Measurements from ENCODE around the gene MIPOL1. TPM values are rescaled to one million over a fixed set of nuclear protein-coding genes. Genes with fewer than 3 reads are reported as not detected.

MIPOL1 gene
- total and polyA plus RNA-seq, 4 donors = 0.51 to 6.6 (median 1.9) TPM

DNA sequence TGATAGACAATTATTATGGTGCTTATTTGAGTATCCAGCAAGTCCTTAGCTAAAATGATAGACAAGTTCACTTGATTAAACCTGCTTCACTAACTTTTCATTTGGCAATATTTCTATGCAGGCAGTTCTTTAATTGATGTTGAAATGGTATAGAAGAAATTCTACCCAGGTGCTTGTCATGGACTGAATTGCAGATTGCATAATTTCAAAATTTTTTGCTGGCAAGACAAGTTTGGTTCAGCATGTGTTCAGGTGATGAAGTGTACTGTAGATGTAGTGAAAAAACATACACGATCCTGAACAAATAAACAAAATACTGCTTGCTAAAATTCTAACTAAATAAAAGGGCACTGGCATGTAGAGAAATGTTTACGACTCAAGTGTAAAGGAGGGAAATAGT lies 208.4 kb downstream of the MIPOL1 start:
- no peak for DNase-seq (ENCODE audit: low spot score)
- Histone ChIP-seq H3K4me1 (ENCODE audit: control insufficient read depth in 4 of 4, insufficient read depth in 4 of 4, low read length in 3 of 4) (peaks cover 0 to 3% (median 0%) of the 10 kb centered on the region in 4 donors), H3K4me3 (ENCODE audit: low read depth in 1 of 3, low read length in 3 of 3) (no peak overlapping the region), H3K36me3 (ENCODE audit: control insufficient read depth in 4 of 4, insufficient read depth in 3 of 4, low read depth in 1 of 4, low read length in 3 of 4) (no peaks in the 10 kb centered on the region), H3K9ac (ENCODE audit: low read depth in 1 of 2, low read length in 2 of 2) (no peak overlapping the region), H3K27me3 (ENCODE audit: control insufficient read depth in 4 of 4, insufficient read depth in 4 of 4, low read length in 3 of 4) (no peaks in the 10 kb centered on the region), H3K9me3 (ENCODE audit: control insufficient read depth in 4 of 4, low read length in 3 of 4) (no peaks in the 10 kb centered on the region), H3K27ac (ENCODE audit: low read depth in 1 of 2, low read length in 2 of 2) (no peak overlapping the region)
- WGBS = 60% methylated on average over 2 of the region's 2 CpGs
- TF ChIP-seq ZBTB33 (IDR thresholded peaks at IDR 0.05) (no peak), YY1 (IDR thresholded peaks at IDR 0.05) (no peak), HNF4G (IDR thresholded peaks at IDR 0.05) (no peak), NR2F2 (IDR thresholded peaks at IDR 0.05) (no peak), TAF1 (conservative IDR thresholded peaks at IDR 0.05) (no peak), FOXA1 (IDR thresholded peaks at IDR 0.05) (no peak), JUND (IDR thresholded peaks at IDR 0.05) (no peak)
- TF ChIP-seq, protein P1, sequence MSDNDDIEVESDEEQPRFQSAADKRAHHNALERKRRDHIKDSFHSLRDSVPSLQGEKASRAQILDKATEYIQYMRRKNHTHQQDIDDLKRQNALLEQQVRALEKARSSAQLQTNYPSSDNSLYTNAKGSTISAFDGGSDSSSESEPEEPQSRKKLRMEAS (IDR thresholded peaks at IDR 0.05) = no peak

DNA sequence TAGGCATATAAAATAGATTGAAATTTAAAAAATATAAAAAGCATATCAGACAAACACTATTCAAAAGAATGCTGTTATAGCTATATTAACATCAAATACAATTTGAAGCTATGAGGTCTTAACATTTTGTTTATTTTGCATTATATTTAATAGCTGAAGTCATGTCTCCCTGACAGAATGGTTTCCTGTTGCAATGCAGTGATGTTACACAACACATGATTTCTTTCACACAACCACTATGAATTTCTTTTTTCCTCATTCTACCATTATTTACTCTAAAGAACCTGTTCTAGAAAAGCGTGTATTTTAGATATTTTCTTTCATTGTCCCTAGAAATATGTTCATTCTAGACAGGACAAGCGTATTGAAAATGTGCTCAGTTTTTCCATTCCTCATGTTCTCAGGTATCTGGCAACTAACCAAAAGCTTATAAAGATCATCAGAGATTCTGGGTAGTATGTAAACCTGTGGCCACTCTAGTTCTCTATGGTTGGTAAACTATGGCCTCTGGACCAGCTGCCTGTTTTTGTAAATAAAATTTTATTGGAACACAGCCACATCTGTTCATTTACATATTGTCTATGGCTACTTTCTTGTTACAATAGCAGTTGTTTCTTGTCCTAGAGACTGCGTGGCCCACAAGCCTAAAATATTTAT lies 213.5 kb downstream of the MIPOL1 start:
- DNase-seq (ENCODE audit: low spot score) = no peak
- 91% methylated on average over 3 of the region's 3 CpGs for WGBS
- no peak overlapping the region for H3K9ac ChIP-seq (ENCODE audit: low read depth in 1 of 2, low read length in 2 of 2)

More for the DNA sequence above, 213.5 kb downstream of the MIPOL1 start:
- H3K4me3 ChIP-seq (ENCODE audit: low read depth in 1 of 3, low read length in 3 of 3) = no peak overlapping the region
- TF ChIP-seq JUND (IDR thresholded peaks at IDR 0.05) (no peak), HNF4A (conservative IDR thresholded peaks at IDR 0.05) (no peak), GABPA (IDR thresholded peaks at IDR 0.05 in 1 of 2, conservative IDR thresholded peaks at IDR 0.05 in 1 of 2) (no peak), FOXA1 (IDR thresholded peaks at IDR 0.05) (no peak), EGR1 (IDR thresholded peaks at IDR 0.05; ENCODE audit: low read depth in 2 of 2) (no peak), TAF1 (conservative IDR thresholded peaks at IDR 0.05) (no peak)
- TF ChIP-seq, protein P2, sequence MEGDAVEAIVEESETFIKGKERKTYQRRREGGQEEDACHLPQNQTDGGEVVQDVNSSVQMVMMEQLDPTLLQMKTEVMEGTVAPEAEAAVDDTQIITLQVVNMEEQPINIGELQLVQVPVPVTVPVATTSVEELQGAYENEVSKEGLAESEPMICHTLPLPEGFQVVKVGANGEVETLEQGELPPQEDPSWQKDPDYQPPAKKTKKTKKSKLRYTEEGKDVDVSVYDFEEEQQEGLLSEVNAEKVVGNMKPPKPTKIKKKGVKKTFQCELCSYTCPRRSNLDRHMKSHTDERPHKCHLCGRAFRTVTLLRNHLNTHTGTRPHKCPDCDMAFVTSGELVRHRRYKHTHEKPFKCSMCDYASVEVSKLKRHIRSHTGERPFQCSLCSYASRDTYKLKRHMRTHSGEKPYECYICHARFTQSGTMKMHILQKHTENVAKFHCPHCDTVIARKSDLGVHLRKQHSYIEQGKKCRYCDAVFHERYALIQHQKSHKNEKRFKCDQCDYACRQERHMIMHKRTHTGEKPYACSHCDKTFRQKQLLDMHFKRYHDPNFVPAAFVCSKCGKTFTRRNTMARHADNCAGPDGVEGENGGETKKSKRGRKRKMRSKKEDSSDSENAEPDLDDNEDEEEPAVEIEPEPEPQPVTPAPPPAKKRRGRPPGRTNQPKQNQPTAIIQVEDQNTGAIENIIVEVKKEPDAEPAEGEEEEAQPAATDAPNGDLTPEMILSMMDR (IDR thresholded peaks at IDR 0.05; ENCODE audit: low read depth, low read length, missing input control) = no peak
- TF ChIP-seq, protein P3, sequence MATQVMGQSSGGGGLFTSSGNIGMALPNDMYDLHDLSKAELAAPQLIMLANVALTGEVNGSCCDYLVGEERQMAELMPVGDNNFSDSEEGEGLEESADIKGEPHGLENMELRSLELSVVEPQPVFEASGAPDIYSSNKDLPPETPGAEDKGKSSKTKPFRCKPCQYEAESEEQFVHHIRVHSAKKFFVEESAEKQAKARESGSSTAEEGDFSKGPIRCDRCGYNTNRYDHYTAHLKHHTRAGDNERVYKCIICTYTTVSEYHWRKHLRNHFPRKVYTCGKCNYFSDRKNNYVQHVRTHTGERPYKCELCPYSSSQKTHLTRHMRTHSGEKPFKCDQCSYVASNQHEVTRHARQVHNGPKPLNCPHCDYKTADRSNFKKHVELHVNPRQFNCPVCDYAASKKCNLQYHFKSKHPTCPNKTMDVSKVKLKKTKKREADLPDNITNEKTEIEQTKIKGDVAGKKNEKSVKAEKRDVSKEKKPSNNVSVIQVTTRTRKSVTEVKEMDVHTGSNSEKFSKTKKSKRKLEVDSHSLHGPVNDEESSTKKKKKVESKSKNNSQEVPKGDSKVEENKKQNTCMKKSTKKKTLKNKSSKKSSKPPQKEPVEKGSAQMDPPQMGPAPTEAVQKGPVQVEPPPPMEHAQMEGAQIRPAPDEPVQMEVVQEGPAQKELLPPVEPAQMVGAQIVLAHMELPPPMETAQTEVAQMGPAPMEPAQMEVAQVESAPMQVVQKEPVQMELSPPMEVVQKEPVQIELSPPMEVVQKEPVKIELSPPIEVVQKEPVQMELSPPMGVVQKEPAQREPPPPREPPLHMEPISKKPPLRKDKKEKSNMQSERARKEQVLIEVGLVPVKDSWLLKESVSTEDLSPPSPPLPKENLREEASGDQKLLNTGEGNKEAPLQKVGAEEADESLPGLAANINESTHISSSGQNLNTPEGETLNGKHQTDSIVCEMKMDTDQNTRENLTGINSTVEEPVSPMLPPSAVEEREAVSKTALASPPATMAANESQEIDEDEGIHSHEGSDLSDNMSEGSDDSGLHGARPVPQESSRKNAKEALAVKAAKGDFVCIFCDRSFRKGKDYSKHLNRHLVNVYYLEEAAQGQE (IDR thresholded peaks at IDR 0.05) = no peak
- no peak overlapping the region for H3K27ac ChIP-seq (ENCODE audit: low read depth in 1 of 2, low read length in 2 of 2)
- H3K4me1 ChIP-seq (ENCODE audit: control insufficient read depth in 4 of 4, insufficient read depth in 4 of 4, low read length in 3 of 4) = peaks cover 0 to 2% (median 0%) of the 10 kb centered on the region in 4 donors
- no peaks in the 10 kb centered on the region for H3K27me3 ChIP-seq (ENCODE audit: control insufficient read depth in 4 of 4, insufficient read depth in 4 of 4, low read length in 3 of 4)
- H3K36me3 ChIP-seq (ENCODE audit: control insufficient read depth in 4 of 4, insufficient read depth in 3 of 4, low read depth in 1 of 4, low read length in 3 of 4) = no peaks in the 10 kb centered on the region
- H3K9me3 ChIP-seq (ENCODE audit: control insufficient read depth in 4 of 4, low read length in 3 of 4) = no peaks in the 10 kb centered on the region
